Stomach smooth muscle (tissue), 2 donors: ENCODE data around the gene GLS.
"Not testable (repeated sequence)": the region's sequence is repeated elsewhere in the genome, so short reads cannot be mapped to it uniquely, and the experiment has no call there.

ENCODE experiments used
- H3K27ac ChIP-seq: one replicate; pipeline ENCODE4 v1.7.0; 2013; ENCODE audit warnings: mild to moderate bottlenecking, low read length, inconsistent platforms
- H3K27me3 ChIP-seq, 2 donors: one replicate each; pipeline ENCODE4 v1.7.0; 2013; ENCODE audit warnings: low read length in 2 of 2; ENCODE audit not compliant: insufficient read depth in 2 of 2, control insufficient read depth in 1 of 2
- H3K36me3 ChIP-seq, 2 donors: one replicate each; pipeline ENCODE4 v1.7.0; 2013; ENCODE audit warnings: low read length in 2 of 2; ENCODE audit not compliant: control insufficient read depth in 2 of 2, insufficient read depth in 2 of 2
- H3K4me1 ChIP-seq: one replicate; pipeline ENCODE4 v1.7.0; 2013; ENCODE audit warnings: low read length; ENCODE audit not compliant: control insufficient read depth, insufficient read depth
- H3K4me3 ChIP-seq, 2 donors: one replicate each; pipeline ENCODE4 v1.7.0; 2013; ENCODE audit warnings: low read length in 2 of 2
- H3K9ac ChIP-seq, 2 donors: one replicate each; pipeline ENCODE4 v1.7.0; 2013; ENCODE audit warnings: low read length in 2 of 2, mild to moderate bottlenecking in 1 of 2
- H3K9me3 ChIP-seq, 2 donors: one replicate each; pipeline ENCODE4 v1.7.0; 2013; ENCODE audit warnings: low read length in 2 of 2; ENCODE audit not compliant: control insufficient read depth in 2 of 2
- donor health status: healthy.
- donor health status: Pancreatic carcinoma.

The GLS gene

DNA sequence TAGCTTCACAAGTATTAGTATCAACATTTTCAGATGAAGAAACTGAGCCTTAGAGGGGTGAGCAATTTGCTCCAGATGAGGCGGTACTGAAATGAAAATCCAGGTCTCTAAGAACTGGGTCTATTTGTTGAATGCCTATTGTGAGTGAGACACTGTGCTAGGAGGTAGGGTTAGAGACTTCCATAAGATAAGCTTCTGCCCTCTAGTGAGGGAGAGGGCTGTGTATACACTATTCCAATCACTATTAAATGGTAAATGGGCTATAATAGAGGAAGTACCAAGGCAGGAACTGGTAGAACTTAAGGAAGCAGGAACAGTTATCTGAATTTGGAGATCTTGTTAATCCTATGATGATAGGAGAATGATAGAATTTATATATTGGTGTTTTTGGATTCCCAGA lies 23.6 kb upstream of the GLS start:
- Histone ChIP-seq H3K4me3 (no peak overlapping the region), H3K4me1 (peaks cover 16% of the 10 kb centered on the region), H3K27ac (no peak overlapping the region), H3K9me3 (no peaks in the 10 kb centered on the region), H3K27me3 (no peaks in the 10 kb centered on the region), H3K9ac (no peak overlapping the region), H3K36me3 (no peaks in the 10 kb centered on the region)

DNA sequence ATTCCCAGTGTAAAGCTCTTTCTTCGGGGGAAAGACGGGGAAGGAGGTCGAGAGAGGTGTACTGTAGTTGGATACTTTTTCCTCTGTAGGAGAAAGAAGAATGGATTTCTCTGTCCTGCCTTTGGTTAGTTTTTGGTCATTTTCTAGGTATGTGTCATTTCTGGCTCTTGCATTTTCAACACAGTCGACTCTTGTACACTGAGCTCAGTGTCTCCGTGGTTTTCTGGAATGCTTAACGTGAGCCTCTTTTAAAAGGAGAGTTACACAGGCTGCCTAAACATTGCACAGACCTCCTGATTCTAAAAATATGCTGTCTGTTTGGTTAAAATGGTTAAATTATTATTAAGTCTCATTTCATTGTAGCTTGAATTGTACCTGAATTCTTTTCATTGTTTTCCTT lies 21.8 kb upstream of the GLS start:
- Histone ChIP-seq H3K4me3 (no peak overlapping the region), H3K27me3 (no peaks in the 10 kb centered on the region), H3K27ac (no peak overlapping the region), H3K4me1 (peaks cover 16% of the 10 kb centered on the region), H3K9ac (no peak overlapping the region), H3K36me3 (no peaks in the 10 kb centered on the region), H3K9me3 (no peaks in the 10 kb centered on the region)

DNA sequence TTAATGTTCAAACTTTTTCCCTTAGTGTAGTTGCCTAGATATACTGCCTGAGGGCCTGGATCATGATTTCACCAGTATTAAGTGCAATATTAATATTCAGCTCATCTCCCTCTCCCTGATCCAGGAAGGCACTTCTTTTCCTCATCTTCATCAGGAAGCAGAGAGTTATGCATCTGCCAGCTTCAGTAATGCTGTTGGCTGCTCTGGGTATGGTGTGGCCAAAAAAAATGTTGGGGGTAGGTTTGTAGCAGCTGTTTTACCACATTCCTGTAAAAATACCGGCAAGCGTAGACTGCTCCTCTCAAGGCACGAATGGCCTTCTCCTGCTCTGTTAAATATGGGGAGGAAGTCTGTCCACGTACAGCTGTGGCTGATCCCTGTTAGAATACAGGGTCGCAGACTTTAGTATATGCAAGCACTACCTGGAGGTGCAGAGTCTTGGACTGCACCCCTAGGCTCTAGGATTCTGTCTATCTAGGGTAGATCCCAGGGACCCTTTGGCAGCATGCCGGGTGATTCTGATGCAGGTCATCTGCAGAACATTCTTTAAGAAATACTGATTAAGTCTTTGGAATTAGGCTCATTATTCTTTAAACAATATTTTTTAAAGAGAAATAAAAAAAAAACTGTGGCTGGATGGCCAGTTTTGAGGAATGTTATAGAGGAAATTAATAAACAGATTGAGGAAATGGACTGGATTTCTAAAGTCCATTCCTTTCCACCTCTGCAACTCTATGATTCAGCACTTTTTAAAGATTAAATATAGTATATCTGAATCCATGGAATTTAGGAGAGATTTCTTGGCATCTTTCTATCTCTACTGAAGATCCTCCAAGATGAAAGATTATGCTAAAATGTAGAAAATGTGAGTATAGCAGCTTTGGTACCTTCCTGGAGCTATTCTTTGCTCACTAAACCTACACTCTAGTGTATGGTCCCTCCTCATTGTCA lies 21.0 kb upstream of the GLS start:
- peaks cover 20% of the 10 kb centered on the region for H3K4me1 ChIP-seq
- H3K9me3 ChIP-seq: no peaks in the 10 kb centered on the region
- no peak overlapping the region for H3K9ac ChIP-seq
- no peak overlapping the region for H3K27ac ChIP-seq
- H3K36me3 ChIP-seq: no peaks in the 10 kb centered on the region
- no peaks in the 10 kb centered on the region for H3K27me3 ChIP-seq
- no peak overlapping the region for H3K4me3 ChIP-seq

DNA sequence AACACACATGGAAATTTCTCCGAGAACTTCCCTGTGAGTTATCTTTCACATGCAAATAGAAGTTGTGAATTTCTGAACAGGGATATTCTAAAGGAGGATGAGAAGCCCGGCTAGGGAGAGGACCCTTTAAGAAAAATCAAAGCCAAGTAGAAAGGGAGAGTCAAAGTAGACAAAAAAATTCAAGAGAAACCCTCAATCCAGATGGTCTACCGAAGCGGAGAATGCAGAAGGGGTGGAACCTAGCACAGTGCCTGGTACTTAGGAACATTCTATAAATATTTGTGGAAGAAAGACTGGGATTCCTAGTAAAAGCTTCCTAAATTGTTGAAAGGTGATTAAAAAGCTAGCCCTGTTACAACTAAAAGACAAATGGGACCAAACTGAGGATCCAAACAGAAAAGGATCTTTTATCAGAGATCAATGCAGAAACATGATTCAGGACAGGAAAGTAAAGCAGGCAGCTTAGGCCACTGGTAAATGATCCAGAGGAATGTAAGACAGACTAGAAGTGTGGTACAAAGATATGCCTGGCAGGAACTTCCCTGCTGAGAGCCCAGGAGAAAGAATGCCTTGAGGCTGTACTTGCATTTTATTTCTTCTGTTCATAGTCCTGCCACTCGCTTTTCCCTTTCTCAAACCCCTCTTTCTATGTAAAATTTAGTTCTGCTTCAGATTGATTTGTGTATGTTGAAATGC lies 19.5 kb upstream of the GLS start:
- peak overlapping the region in 1 of 2 donors; percentile 8 for H3K4me3 ChIP-seq
- peak overlapping the region; percentile 3 for H3K27ac ChIP-seq
- no peaks in the 10 kb centered on the region for H3K36me3 ChIP-seq
- no peaks in the 10 kb centered on the region for H3K9me3 ChIP-seq
- no peaks in the 10 kb centered on the region for H3K27me3 ChIP-seq
- peaks cover 20% of the 10 kb centered on the region for H3K4me1 ChIP-seq
- no peak overlapping the region for H3K9ac ChIP-seq

DNA sequence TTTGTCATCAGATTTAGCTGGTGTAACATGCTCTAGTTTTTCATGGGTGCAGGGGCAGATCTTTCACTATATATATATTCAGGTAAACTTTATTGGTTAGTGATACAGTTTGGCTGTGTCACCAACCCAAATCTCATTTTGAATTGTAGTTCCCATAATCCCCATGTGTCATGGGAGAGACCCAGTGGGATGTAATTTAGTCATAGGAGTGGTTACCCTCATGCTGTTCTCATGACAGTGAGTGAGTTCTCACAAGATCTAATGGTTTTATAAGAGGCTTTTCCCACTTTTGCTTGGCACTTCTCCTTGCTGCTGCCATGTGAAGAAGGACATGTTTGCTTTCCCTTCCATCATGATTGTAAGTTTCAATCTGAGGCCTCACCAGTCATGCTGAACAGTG lies 18.5 kb upstream of the GLS start:
- H3K9ac ChIP-seq, H3K27me3 ChIP-seq, H3K4me3 ChIP-seq, H3K27ac ChIP-seq, H3K9me3 ChIP-seq, H3K36me3 ChIP-seq: not testable (repeated sequence)
- peaks cover 20% of the 10 kb centered on the region for H3K4me1 ChIP-seq

DNA sequence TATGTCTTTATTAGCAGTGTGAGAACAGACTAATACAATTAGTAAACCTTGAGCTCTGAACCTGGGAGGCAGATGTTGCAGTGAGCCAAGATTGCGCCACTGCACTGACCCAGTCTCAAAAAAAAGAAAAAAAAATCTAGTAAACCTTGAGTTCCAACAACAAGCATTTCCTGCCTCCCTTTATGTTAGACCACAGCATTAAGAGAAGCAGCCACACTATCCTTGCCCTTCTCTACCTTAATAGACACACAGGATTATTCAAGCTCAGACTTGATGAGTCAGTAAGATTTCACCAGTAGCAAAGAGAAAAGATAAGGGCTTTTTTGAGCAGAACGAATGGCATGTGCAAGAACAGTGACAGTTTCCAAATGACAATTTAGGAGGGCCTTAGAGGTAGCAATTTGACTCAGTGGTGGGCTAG lies 18.0 kb upstream of the GLS start:
- H3K4me1 ChIP-seq: peaks cover 20% of the 10 kb centered on the region
- H3K36me3 ChIP-seq: no peaks in the 10 kb centered on the region
- H3K27me3 ChIP-seq: no peaks in the 10 kb centered on the region
- no peaks in the 10 kb centered on the region for H3K9me3 ChIP-seq
- H3K27ac ChIP-seq: no peak overlapping the region
- H3K9ac ChIP-seq: no peak overlapping the region
- no peak overlapping the region for H3K4me3 ChIP-seq

DNA sequence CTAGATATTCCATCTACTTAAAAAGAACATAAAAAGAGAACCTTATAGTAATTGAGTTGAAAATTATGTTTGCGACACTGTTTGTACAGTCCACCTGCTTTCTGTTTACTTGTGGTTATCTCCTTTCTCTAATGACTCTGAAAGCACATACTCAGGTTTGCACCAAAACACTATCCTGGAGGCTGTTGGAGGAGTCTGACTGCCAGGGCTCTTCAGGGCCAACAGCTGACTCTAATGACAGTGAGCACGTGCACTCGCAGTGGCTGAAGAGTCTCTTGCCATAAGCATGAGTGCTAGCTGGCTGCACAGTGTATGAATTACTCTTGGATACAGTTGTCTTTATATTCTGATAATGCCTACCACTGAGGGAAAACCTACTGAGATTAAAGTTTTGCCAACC lies 16.7 kb upstream of the GLS start:
- Histone ChIP-seq H3K4me3 (no peak overlapping the region), H3K4me1 (peaks cover 20% of the 10 kb centered on the region), H3K27ac (no peak overlapping the region), H3K36me3 (no peaks in the 10 kb centered on the region), H3K9ac (no peak overlapping the region), H3K9me3 (no peaks in the 10 kb centered on the region), H3K27me3 (no peaks in the 10 kb centered on the region)

DNA sequence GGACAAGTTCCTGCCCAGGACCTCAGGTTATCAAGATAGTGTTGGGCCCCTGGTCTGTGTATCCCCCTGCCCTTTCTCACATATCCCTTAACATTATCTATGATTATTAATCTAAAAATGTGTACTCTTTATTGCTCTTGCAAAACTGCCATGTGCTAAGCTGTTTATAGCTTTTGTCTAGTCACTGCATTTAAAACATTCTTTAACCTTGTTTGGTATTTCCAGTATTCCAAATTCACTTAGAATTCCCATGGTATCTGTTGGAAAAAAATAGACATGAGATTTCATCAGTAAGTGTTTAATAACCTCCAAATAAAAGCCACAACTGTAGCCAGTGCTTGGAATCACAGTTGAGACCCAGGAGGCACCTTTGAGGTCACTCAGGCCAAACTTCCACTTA lies 16.2 kb upstream of the GLS start:
- H3K27ac ChIP-seq: no peak overlapping the region
- no peak overlapping the region for H3K9ac ChIP-seq
- peaks cover 18% of the 10 kb centered on the region for H3K4me1 ChIP-seq
- H3K4me3 ChIP-seq: no peak overlapping the region
- H3K36me3 ChIP-seq: no peaks in the 10 kb centered on the region
- no peaks in the 10 kb centered on the region for H3K9me3 ChIP-seq
- no peaks in the 10 kb centered on the region for H3K27me3 ChIP-seq

DNA sequence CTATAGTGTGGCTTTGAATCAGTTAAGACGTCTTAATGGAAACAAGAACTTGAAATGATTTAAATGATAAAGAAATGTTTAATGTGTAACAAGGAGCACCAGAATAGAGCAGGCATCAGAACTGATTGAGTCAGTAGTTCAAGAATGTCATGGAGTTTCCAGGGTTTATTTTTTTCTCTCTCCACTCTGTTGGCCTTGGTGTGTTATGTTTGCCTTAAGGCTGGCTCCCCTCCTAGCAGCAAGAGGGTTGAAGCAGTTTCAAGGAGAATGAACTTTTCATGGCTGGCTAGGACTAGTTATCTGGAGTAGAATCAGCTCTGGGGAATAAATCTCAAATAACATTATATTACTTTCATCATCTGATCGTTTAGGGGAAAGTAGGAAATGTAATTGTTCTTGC lies 13.4 kb upstream of the GLS start:
- Histone ChIP-seq H3K9me3 (no peaks in the 10 kb centered on the region), H3K9ac (no peak overlapping the region), H3K4me3 (no peak overlapping the region), H3K27me3 (no peaks in the 10 kb centered on the region), H3K27ac (no peak overlapping the region), H3K36me3 (no peaks in the 10 kb centered on the region), H3K4me1 (peaks cover 4% of the 10 kb centered on the region)

DNA sequence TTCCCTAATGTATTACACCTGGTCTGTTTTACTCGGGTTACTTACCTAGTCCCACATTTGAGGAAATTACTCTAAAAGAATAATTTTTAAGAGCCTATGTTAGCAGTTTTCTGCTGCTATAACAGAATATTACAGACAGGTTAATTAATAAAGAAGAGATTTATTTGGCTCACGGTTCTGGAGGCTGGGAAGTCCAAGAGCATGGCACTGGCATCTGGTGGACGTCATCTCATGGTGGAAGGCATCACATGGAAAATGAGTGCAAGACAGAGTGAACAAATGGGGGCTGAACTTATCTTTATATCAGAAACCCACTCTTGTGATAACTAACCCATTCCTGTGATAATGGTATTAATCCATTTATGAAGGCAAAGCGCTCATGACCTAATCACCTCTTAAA lies 12.8 kb upstream of the GLS start:
- H3K27ac ChIP-seq: no peak overlapping the region

DNA sequence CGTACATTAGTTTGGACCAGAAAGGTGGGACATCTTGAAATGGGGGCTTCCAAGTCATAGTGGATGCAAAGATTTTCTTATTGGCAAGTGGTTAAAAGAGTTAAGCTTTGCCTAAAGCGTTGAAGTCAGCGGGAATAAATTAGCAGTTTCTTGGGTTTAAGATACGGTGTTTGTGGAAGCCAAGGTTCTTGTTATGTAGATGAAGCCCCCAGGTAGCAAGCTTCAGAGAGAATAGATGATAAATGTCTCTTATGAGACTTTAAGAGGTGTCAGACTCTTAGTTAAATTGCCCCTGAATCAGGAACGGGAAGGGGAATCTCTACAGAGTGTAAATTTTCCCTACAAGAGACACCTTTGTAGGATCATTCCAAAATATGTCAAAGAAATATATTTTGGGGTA lies 10.9 kb upstream of the GLS start:
- no peaks in the 10 kb centered on the region for H3K27me3 ChIP-seq

More for the DNA sequence above, 12.8 kb upstream of the GLS start:
- Histone ChIP-seq H3K9me3 (no peaks in the 10 kb centered on the region), H3K4me3 (no peak overlapping the region), H3K27me3 (no peaks in the 10 kb centered on the region), H3K9ac (no peak overlapping the region), H3K36me3 (no peaks in the 10 kb centered on the region), H3K4me1 (peaks cover 4% of the 10 kb centered on the region)

More for the DNA sequence above, 10.9 kb upstream of the GLS start:
- no peak overlapping the region for H3K27ac ChIP-seq
- no peaks in the 10 kb centered on the region for H3K4me1 ChIP-seq
- no peaks in the 10 kb centered on the region for H3K36me3 ChIP-seq
- H3K4me3 ChIP-seq: no peak overlapping the region
- no peak overlapping the region for H3K9ac ChIP-seq
- no peaks in the 10 kb centered on the region for H3K9me3 ChIP-seq
